Mesenchymal stem cell (in vitro differentiated cells and primary cell): ENCODE measurements around the gene KCNA2.

Experiments
- DNase-seq: peaks from one replicate; pipeline ENCODE4 v3.0.0-alpha.2; 2013
- H2AFZ ChIP-seq: one replicate; pipeline ENCODE4 v1.6.1; 2013; ENCODE audit warnings: low read depth, mild to moderate bottlenecking, control low read depth, inconsistent platforms, low read length, moderate library complexity
- H2AK5ac ChIP-seq: 2 replicates; pipeline ENCODE4 v1.6.1; 2013; ENCODE audit warnings: low read length, moderate library complexity, mild to moderate bottlenecking, inconsistent platforms; ENCODE audit not compliant: severe bottlenecking
- H2BK120ac ChIP-seq: one replicate; pipeline ENCODE4 v1.6.1; 2013; ENCODE audit warnings: low read depth, mild to moderate bottlenecking, inconsistent platforms, low read length, moderate library complexity
- H2BK12ac ChIP-seq, 2 experiments: one replicate each; pipeline ENCODE4 v1.6.1; 2013; ENCODE audit warnings: inconsistent platforms in 2 of 2, low read length in 2 of 2, mild to moderate bottlenecking in 2 of 2, moderate library complexity in 2 of 2, control low read depth in 1 of 2
- H2BK15ac ChIP-seq: one replicate; pipeline ENCODE4 v1.6.1; 2013; ENCODE audit warnings: mild to moderate bottlenecking, low read depth, inconsistent platforms; ENCODE audit not compliant: poor library complexity, severe bottlenecking
- H2BK5ac ChIP-seq: 2 replicates; pipeline ENCODE4 v1.6.1; 2013; ENCODE audit warnings: low read depth, mild to moderate bottlenecking, low read length, control low read depth, inconsistent platforms; ENCODE audit not compliant: poor library complexity, severe bottlenecking
- H3K14ac ChIP-seq, 2 experiments: one replicate each; pipeline ENCODE4 v1.6.1; 2013; ENCODE audit warnings: inconsistent platforms in 2 of 2, low read length in 2 of 2, control low read depth in 1 of 2, mild to moderate bottlenecking in 1 of 2, moderate library complexity in 1 of 2
- H3K18ac ChIP-seq, 2 experiments: one replicate each; pipeline ENCODE4 v1.6.1; 2013; ENCODE audit warnings: inconsistent platforms in 2 of 2, low read length in 2 of 2, control low read depth in 1 of 2, low read depth in 1 of 2, mild to moderate bottlenecking in 1 of 2
- H3K23ac ChIP-seq, 2 experiments: one replicate each; pipeline ENCODE4 v1.6.1; 2013; ENCODE audit warnings: inconsistent platforms in 2 of 2, low read length in 2 of 2, mild to moderate bottlenecking in 2 of 2, moderate library complexity in 2 of 2, control low read depth in 1 of 2
- H3K27ac ChIP-seq: 2 replicates; pipeline ENCODE4 v1.5.1; 2013; ENCODE audit warnings: mild to moderate bottlenecking, moderate library complexity, low read length, control low read depth, inconsistent platforms; ENCODE audit not compliant: poor library complexity, severe bottlenecking
- H3K27me3 ChIP-seq, 2 experiments: 2 replicates each; pipeline versions ENCODE4 v1.6.1 to v1.7.0; 2013; ENCODE audit warnings: low read length in 2 of 2, mild to moderate bottlenecking in 2 of 2, moderate library complexity in 2 of 2, control low read depth in 1 of 2, inconsistent platforms in 1 of 2; ENCODE audit not compliant: control insufficient read depth in 1 of 2, insufficient read depth in 1 of 2
- H3K36me3 ChIP-seq, 2 experiments: 2 replicates each; pipeline versions ENCODE4 v1.6.1 to v1.7.0; 2013; ENCODE audit warnings: low read length in 2 of 2, control low read depth in 1 of 2, inconsistent platforms in 1 of 2, low read depth in 1 of 2, mild to moderate bottlenecking in 1 of 2; ENCODE audit not compliant: insufficient read depth in 2 of 2, control insufficient read depth in 1 of 2
- H3K4ac ChIP-seq, 2 experiments: one replicate each; pipeline ENCODE4 v1.6.1; 2013; ENCODE audit warnings: inconsistent platforms in 2 of 2, low read length in 2 of 2, mild to moderate bottlenecking in 2 of 2, moderate library complexity in 2 of 2, control low read depth in 1 of 2, low read depth in 1 of 2
- H3K4me1 ChIP-seq: 2 replicates; pipeline ENCODE4 v1.6.1; 2013; ENCODE audit warnings: low read depth, low read length, control low read depth; ENCODE audit not compliant: control insufficient read depth, insufficient read depth
- H3K4me2 ChIP-seq: 2 replicates; pipeline ENCODE4 v1.6.1; 2013; ENCODE audit warnings: low read length, mild to moderate bottlenecking, inconsistent platforms; ENCODE audit not compliant: poor library complexity, severe bottlenecking
- H3K4me3 ChIP-seq, 2 experiments: 2 replicates each; pipeline versions ENCODE4 v1.5.1 to v1.7.0; 2013; ENCODE audit warnings: low read length in 2 of 2, mild to moderate bottlenecking in 2 of 2, control low read depth in 1 of 2, low read depth in 1 of 2; ENCODE audit not compliant: insufficient read depth in 1 of 2
- H3K79me1 ChIP-seq: replicated peaks from 2 replicates; pipeline ENCODE4 v1.6.1; 2013; ENCODE audit warnings: mild to moderate bottlenecking, control low read depth, low read length, inconsistent platforms; ENCODE audit not compliant: poor library complexity, severe bottlenecking
- H3K9ac ChIP-seq: 2 replicates; pipeline ENCODE4 v1.7.0; 2013; ENCODE audit warnings: mild to moderate bottlenecking, low read length, moderate library complexity
- H3K9me3 ChIP-seq: 2 replicates; pipeline ENCODE4 v1.7.0; 2013; ENCODE audit warnings: mild to moderate bottlenecking, low read length; ENCODE audit not compliant: control insufficient read depth
- H4K8ac ChIP-seq: one replicate; pipeline ENCODE4 v1.6.1; 2013; ENCODE audit warnings: inconsistent platforms, mild to moderate bottlenecking, low read length, moderate library complexity
- H4K91ac ChIP-seq: one replicate; pipeline ENCODE4 v1.6.1; 2013; ENCODE audit warnings: mild to moderate bottlenecking, low read length, inconsistent platforms
- WGBS: methylation state at CpG from one replicate; pipeline ENCODE4 v1.1.7; 2013; ENCODE audit warnings: mixed read lengths; 5-methylcytosine and 5-hydroxymethylcytosine counted together

KCNA2 gene

DNA sequence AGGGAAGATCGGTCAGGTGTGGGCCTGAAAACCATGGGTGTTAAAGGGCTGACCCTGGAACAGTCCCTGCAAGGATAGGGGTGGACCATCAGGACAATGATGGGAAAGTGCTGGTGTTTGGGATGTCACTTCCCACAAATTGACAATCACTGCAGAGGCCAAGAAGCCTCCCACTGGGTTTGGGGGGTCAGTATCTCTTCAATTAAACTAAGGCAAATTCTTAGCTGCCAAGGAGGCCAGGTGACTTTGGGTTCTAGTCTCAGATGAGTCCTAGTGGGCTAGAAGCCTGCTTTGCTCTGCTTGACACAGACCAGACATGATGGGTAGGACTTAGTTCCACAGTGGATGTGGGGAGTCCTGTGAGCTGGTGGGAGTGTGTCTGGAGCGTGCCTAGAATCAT lies 29.3 kb upstream of the KCNA2 start:
- WGBS = 67% methylated on average over 2 of the region's 2 CpGs
- no peak overlapping the region for H2AFZ ChIP-seq
- H4K8ac ChIP-seq = no peak overlapping the region
- no peak overlapping the region for H2BK15ac ChIP-seq
- no peaks in the 10 kb centered on the region for H3K4me1 ChIP-seq
- H3K79me1 ChIP-seq = no peaks in the 10 kb centered on the region
- H3K23ac ChIP-seq = no peak overlapping the region
- no peaks in the 10 kb centered on the region for H3K9me3 ChIP-seq
- H2BK5ac ChIP-seq = no peak overlapping the region
- H3K27ac ChIP-seq = no peak overlapping the region
- H3K9ac ChIP-seq = no peak overlapping the region
- H3K36me3 ChIP-seq = no peaks in the 10 kb centered on the region
- no peak overlapping the region for H3K14ac ChIP-seq
- no peak overlapping the region for H2BK120ac ChIP-seq
- DNase-seq = no peak
- H3K18ac ChIP-seq = no peak overlapping the region
- no peak overlapping the region for H4K91ac ChIP-seq
- H3K4ac ChIP-seq = no peak overlapping the region
- no peak overlapping the region for H3K4me2 ChIP-seq
- H3K4me3 ChIP-seq = no peak overlapping the region
- H3K27me3 ChIP-seq = peaks cover 0 to 32% of the 10 kb centered on the region in 2 experiments
- no peak overlapping the region for H2BK12ac ChIP-seq
- H2AK5ac ChIP-seq = no peak overlapping the region

DNA sequence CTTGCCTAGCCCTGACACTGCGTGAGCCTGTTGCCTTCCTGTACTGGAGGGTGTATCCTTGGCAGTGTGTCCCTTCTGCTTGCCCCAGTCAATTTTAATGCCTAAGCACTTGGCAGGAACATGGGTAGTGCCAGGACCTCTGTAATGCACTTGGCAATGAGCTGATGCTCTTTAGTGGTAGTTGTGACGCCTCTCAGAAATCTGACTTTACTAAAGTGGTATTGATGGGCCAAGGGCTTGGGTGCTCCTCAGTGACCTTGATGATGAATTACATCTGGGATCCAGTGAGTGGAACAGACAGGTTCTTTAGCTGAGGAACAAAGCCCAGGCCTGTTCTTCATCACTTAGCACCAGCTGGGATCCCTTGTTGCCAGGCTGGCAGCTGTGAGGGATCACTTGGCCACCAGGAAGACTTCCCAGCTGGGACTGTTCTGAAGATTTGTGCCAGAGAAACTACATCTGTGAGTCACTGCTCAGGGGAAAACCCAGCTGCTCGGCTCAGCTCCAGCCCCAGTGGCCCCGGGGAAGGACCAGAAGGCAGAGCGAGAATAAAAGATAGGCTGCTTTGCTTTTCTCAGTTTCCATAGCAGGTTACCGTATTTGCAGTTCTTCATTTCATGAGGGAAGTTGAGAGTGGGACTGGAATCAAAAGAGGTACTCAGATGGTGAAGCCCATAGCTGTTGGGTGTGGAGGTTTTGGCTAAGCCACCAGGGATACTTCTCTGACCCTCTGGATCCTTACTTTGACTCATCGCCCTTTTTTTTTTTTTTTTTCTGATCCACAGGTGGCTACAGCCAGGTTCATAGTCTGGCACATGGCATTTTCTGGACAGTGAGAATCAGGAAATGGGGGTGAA lies 28.5 kb upstream of the KCNA2 start:
- Histone ChIP-seq H3K27me3 (peaks cover 0 to 35% of the 10 kb centered on the region in 2 experiments), H3K18ac (no peak overlapping the region), H2BK120ac (no peak overlapping the region), H3K4me1 (no peaks in the 10 kb centered on the region), H2BK15ac (no peak overlapping the region), H3K4me2 (no peak overlapping the region), H2AK5ac (no peak overlapping the region), H3K4ac (no peak overlapping the region), H3K9ac (no peak overlapping the region), H3K79me1 (no peaks in the 10 kb centered on the region), H2BK5ac (no peak overlapping the region), H4K8ac (no peak overlapping the region), H3K4me3 (peak overlapping the region in 1 of 2 experiments; percentile 13), H2BK12ac (no peak overlapping the region), H3K14ac (peak overlapping the region in 1 of 2 experiments; percentile 26), H3K9me3 (no peaks in the 10 kb centered on the region), H3K27ac (no peak overlapping the region), H2AFZ (no peak overlapping the region), H3K36me3 (no peaks in the 10 kb centered on the region), H4K91ac (no peak overlapping the region), H3K23ac (no peak overlapping the region)
- WGBS = 77% methylated on average over 6 of the region's 7 CpGs
- no peak for DNase-seq

DNA sequence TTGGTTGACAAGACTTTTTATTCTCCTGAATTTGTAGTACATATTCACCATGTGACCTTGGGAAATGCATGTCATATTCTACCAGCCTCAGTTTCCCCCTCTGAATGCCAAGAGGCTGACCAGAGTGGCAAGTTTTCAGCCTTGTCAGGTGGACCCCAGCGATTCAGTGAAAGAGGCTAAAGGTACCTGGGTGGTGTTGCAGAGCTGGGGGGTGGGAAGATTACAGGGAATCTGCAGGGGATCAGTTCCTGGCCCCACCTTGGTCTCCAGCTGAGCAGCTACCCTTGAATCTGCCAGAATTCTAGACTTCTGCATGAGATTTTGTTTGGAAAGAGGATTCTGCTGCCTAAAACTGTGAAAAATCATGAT lies 27.9 kb upstream of the KCNA2 start:
- no peak overlapping the region for H3K27ac ChIP-seq
- no peak overlapping the region for H2BK120ac ChIP-seq
- no peaks in the 10 kb centered on the region for H3K79me1 ChIP-seq
- no peak overlapping the region for H2AK5ac ChIP-seq
- H2BK12ac ChIP-seq = no peak overlapping the region
- 50% methylated on average over 1 of the region's 1 CpG for WGBS
- no peak overlapping the region for H3K9ac ChIP-seq
- no peaks in the 10 kb centered on the region for H3K4me1 ChIP-seq
- no peak overlapping the region for H3K18ac ChIP-seq
- no peak overlapping the region for H4K8ac ChIP-seq
- no peak overlapping the region for H3K4me2 ChIP-seq
- DNase-seq = no peak
- no peak overlapping the region for H4K91ac ChIP-seq
- no peak overlapping the region for H2BK15ac ChIP-seq
- no peak overlapping the region for H3K4me3 ChIP-seq
- H3K4ac ChIP-seq = no peak overlapping the region
- H2AFZ ChIP-seq = no peak overlapping the region
- peak overlapping the region in 1 of 2 experiments; percentile 26 for H3K14ac ChIP-seq
- H3K23ac ChIP-seq = no peak overlapping the region
- H3K36me3 ChIP-seq = no peaks in the 10 kb centered on the region
- H3K9me3 ChIP-seq = no peaks in the 10 kb centered on the region
- no peak overlapping the region for H2BK5ac ChIP-seq
- H3K27me3 ChIP-seq = peaks cover 0 to 41% of the 10 kb centered on the region in 2 experiments

DNA sequence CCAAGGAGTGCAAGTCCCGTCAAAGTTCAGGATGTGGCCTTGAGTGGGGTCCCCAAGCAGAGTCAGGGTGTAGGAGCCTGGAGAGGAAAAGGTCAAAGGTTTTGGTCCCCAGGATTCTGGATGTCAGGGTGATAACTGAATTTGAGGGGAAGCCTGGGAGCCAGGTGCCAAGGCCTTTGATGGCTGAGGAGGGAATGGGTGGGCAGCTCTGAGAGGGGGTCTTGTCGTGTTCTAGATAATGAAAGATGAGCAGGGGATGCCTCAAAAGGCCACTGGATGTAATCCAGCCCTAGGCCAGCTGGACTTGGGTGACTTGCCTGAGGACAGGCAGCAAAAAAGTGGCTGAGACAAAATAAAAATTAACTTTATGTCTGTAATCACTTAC lies 27.5 kb upstream of the KCNA2 start:
- H3K4ac ChIP-seq = no peak overlapping the region
- H3K23ac ChIP-seq = no peak overlapping the region
- no peak overlapping the region for H4K8ac ChIP-seq
- 84% methylated on average over 2 of the region's 2 CpGs for WGBS
- no peak overlapping the region for H2BK120ac ChIP-seq
- H2AFZ ChIP-seq = no peak overlapping the region
- H2BK15ac ChIP-seq = no peak overlapping the region
- no peak overlapping the region for H2BK12ac ChIP-seq
- H2AK5ac ChIP-seq = no peak overlapping the region
- H3K27me3 ChIP-seq = peaks cover 0 to 45% of the 10 kb centered on the region in 2 experiments
- no peak overlapping the region for H3K27ac ChIP-seq
- no peak overlapping the region for H4K91ac ChIP-seq
- no peak overlapping the region for H3K9ac ChIP-seq
- DNase-seq = no peak
- no peak overlapping the region for H2BK5ac ChIP-seq
- no peaks in the 10 kb centered on the region for H3K9me3 ChIP-seq
- H3K14ac ChIP-seq = no peak overlapping the region
- no peak overlapping the region for H3K18ac ChIP-seq
- no peaks in the 10 kb centered on the region for H3K36me3 ChIP-seq
- no peak overlapping the region for H3K4me3 ChIP-seq
- H3K4me2 ChIP-seq = no peak overlapping the region
- no peaks in the 10 kb centered on the region for H3K79me1 ChIP-seq
- H3K4me1 ChIP-seq = no peaks in the 10 kb centered on the region
